ENCODE measurements around the gene ANK3. TPM values are rescaled to one million over a fixed set of nuclear protein-coding genes. Genes with fewer than 3 reads are reported as not detected.

ANK3 gene
- total RNA-seq, 1 experiment from 2014 or later = 15.3 TPM

DNA sequence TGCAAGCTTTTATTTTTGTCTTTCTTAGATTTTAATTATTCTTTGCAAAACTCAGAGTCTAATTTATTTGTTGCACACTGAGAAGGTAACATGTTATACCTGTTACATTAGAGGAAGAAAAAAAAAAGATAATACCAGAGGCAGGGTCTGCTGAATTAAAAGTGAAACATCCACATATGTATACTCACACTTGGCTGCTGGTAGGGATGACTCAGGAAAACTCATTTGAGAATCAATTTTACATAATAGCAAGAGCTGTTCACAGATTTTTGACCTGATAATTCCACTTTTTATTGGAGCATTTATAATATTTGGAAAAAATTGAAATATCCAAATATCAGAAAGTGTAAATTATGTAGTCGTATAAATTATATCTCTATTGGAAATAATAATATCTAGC, 405.3 kb downstream of the ANK3 start:
- Histone ChIP-seq H3K79me2 (ENCODE audit: insufficient read depth, low read length) (no peaks in the 10 kb centered on the region), H3K9ac (ENCODE audit: low read length) (no peak overlapping the region), H4K20me1 (ENCODE audit: insufficient read depth) (no peaks in the 10 kb centered on the region), H3K27ac (ENCODE audit: low read depth, low read length) (no peak overlapping the region), H3K4me1 (ENCODE audit: control insufficient read depth in 1 of 2, insufficient read depth in 2 of 2, low read length in 2 of 2) (no peaks in the 10 kb centered on the region), H3K27me3 (ENCODE audit: insufficient read depth, low read length) (no peaks in the 10 kb centered on the region), H3K36me3 (ENCODE audit: control insufficient read depth in 1 of 2, insufficient read depth in 2 of 2, low read length in 2 of 2) (no peaks in the 10 kb centered on the region), H3K4me3 (replicated peaks in 1 of 2; ENCODE audit: low read depth in 1 of 2, low read length in 2 of 2) (no peak overlapping the region), H2AFZ (ENCODE audit: low read depth, low read length, poor library complexity, severe bottlenecking) (no peak overlapping the region), H3K4me2 (ENCODE audit: low read length) (no peak overlapping the region), H3K9me3 (ENCODE audit: control insufficient read depth in 1 of 2, insufficient read depth in 1 of 2, low read depth in 1 of 2, low read length in 2 of 2) (no peaks in the 10 kb centered on the region), H3K9me2 (ENCODE audit: insufficient read depth) (no peaks in the 10 kb centered on the region)
- ChIA-PET RAD21 (ENCODE audit: low non-redundant PET in 1 of 2, low total read pairs in 2 of 2, uncharacterized antibody in 2 of 2, unreplicated experiment in 2 of 2) (no interaction called here), CTCF (no interaction called here), POLR2A (no interaction called here)
- ATAC-seq = no peak
- TF ChIP-seq, protein P1, sequence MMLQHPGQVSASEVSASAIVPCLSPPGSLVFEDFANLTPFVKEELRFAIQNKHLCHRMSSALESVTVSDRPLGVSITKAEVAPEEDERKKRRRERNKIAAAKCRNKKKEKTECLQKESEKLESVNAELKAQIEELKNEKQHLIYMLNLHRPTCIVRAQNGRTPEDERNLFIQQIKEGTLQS (IDR thresholded peaks at IDR 0.05) = no peak
- TF ChIP-seq CBX3 (IDR thresholded peaks at IDR 0.05; ENCODE audit: low read depth) (no peak), POLR2A (IDR thresholded peaks at IDR 0.05; ENCODE audit: borderline replicate concordance, extremely low read depth, insufficient read depth, insufficient read length) (no peak), EZH2phosphoT487 (IDR thresholded peaks at IDR 0.05; ENCODE audit: borderline replicate concordance) (no peak), SP1 (IDR thresholded peaks at IDR 0.05; ENCODE audit: low read depth) (no peak), FOSL1 (IDR thresholded peaks at IDR 0.05; ENCODE audit: low read depth) (no peak), TCF7L2 (IDR thresholded peaks at IDR 0.05; ENCODE audit: borderline replicate concordance, extremely low read depth, insufficient read depth, insufficient read length) (no peak), ELF1 (IDR thresholded peaks at IDR 0.05; ENCODE audit: borderline replicate concordance, low read depth) (no peak)
- DNase-seq (ENCODE audit: low read depth, low spot score) = no peak
- BruUV-seq (replicated peaks) = no TSS peak
- intact Hi-C loops (cut with micrococcal nuclease) = no loop called here

- CTCF ChIA-PET = no interaction called here
These were observed 409.3 kb downstream of the ANK3 start for GRCh38 chr10:59980356-59980755.

More at GRCh38 chr10:59980356-59980755, 409.3 kb downstream of the ANK3 start:
- intact Hi-C loops (cut with micrococcal nuclease) = no loop called here
- Histone ChIP-seq H4K20me1 (ENCODE audit: insufficient read depth) (no peaks in the 10 kb centered on the region), H3K4me3 (replicated peaks in 1 of 2; ENCODE audit: low read depth in 1 of 2, low read length in 2 of 2) (no peak overlapping the region), H3K9me3 (ENCODE audit: control insufficient read depth in 1 of 2, insufficient read depth in 1 of 2, low read depth in 1 of 2, low read length in 2 of 2) (no peaks in the 10 kb centered on the region), H3K79me2 (ENCODE audit: insufficient read depth, low read length) (no peaks in the 10 kb centered on the region), H2AFZ (ENCODE audit: low read depth, low read length, poor library complexity, severe bottlenecking) (no peak overlapping the region), H3K9ac (ENCODE audit: low read length) (no peak overlapping the region), H3K4me2 (ENCODE audit: low read length) (no peak overlapping the region), H3K9me2 (ENCODE audit: insufficient read depth) (no peaks in the 10 kb centered on the region), H3K27ac (ENCODE audit: low read depth, low read length) (no peak overlapping the region), H3K36me3 (ENCODE audit: control insufficient read depth in 1 of 2, insufficient read depth in 2 of 2, low read length in 2 of 2) (no peaks in the 10 kb centered on the region), H3K4me1 (ENCODE audit: control insufficient read depth in 1 of 2, insufficient read depth in 2 of 2, low read length in 2 of 2) (no peaks in the 10 kb centered on the region), H3K27me3 (ENCODE audit: insufficient read depth, low read length) (no peaks in the 10 kb centered on the region)
- ATAC-seq (no peak), DNase-seq (ENCODE audit: low read depth, low spot score) (no peak)
- RAD21 ChIA-PET (ENCODE audit: low non-redundant PET in 1 of 2, low total read pairs in 2 of 2, uncharacterized antibody in 2 of 2, unreplicated experiment in 2 of 2) = no interaction called here
- BruUV-seq (replicated peaks) = no TSS peak
- POLR2A ChIA-PET = no interaction called here
- TF ChIP-seq SP1 (IDR thresholded peaks at IDR 0.05; ENCODE audit: low read depth) = no peak
